ENCODE results near the gene MIB2. TPM values are rescaled to one million over a fixed set of nuclear protein-coding genes. Genes with fewer than 3 reads are reported as not detected.

The MIB2 gene
- total RNA-seq, 4 donors from 2014 or later, result 50.5 to 108 (median 98.6) TPM

DNA sequence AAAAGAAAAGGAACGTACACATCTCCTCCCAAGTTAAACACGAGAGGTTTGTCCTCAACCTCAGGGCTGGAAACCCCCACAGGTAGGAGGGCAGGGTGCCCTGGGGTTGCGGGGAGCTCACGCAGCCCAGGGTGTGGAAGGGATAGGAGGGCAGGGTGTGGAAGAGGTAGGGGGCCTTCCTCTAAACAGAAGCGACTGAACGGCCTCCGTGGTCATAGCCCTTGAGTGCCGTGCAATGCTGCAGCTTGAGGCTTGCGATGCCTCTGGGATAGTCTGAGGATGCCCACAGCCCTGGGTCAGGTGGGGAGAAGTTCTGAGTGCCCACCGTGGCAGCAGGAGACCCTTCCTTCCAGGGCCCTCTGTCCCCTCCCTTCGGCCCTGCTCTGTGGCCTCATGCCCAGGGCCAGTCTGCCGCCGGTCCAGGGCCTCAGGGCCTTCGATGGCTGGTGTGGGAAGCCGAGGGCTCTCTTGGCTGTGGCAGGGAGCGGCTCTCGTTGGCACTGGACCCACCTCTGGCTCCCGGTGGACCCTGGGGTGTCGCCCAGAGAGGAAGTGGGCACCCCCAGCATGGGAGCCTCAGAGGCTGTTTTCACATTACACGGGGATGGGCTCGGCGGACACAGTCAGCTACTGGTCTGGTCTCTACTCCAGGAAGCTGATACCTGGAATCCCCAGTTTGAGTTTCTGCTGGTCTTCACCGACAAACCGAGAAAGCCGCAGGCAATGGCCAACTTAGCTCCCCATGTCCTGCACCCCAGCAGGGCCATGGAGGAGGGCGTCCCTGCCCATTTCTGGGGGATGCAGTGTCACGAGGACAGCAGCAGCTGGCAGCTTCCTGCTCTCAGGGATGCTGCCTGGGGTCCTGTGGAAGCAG lies 49.9 kb downstream of the MIB2 start:
- Histone ChIP-seq H3K4me1 (peaks cover 0 to 6% (median 0%) of the 10 kb centered on the region in 4 donors), H3K4me3 (no peak overlapping the region), H3K36me3 (peaks cover 5 to 58% (median 20%) of the 10 kb centered on the region in 3 donors), H3K27me3 (no peaks in the 10 kb centered on the region), H3K9me3 (no peaks in the 10 kb centered on the region), H3K27ac (no peak overlapping the region)
- DNase-seq (ENCODE audit: low spot score in 2 of 2), result no peak
- TF ChIP-seq POLR2A (IDR thresholded peaks at IDR 0.05), result no peak
- no peak for TF ChIP-seq EP300 (IDR thresholded peaks at IDR 0.05)
- TF ChIP-seq, protein P1, sequence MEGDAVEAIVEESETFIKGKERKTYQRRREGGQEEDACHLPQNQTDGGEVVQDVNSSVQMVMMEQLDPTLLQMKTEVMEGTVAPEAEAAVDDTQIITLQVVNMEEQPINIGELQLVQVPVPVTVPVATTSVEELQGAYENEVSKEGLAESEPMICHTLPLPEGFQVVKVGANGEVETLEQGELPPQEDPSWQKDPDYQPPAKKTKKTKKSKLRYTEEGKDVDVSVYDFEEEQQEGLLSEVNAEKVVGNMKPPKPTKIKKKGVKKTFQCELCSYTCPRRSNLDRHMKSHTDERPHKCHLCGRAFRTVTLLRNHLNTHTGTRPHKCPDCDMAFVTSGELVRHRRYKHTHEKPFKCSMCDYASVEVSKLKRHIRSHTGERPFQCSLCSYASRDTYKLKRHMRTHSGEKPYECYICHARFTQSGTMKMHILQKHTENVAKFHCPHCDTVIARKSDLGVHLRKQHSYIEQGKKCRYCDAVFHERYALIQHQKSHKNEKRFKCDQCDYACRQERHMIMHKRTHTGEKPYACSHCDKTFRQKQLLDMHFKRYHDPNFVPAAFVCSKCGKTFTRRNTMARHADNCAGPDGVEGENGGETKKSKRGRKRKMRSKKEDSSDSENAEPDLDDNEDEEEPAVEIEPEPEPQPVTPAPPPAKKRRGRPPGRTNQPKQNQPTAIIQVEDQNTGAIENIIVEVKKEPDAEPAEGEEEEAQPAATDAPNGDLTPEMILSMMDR (IDR thresholded peaks at IDR 0.05), result no peak
- WGBS, 2 donors, result 89 to 91% methylated on average over 13 to 14 of the region's 27 CpGs

DNA sequence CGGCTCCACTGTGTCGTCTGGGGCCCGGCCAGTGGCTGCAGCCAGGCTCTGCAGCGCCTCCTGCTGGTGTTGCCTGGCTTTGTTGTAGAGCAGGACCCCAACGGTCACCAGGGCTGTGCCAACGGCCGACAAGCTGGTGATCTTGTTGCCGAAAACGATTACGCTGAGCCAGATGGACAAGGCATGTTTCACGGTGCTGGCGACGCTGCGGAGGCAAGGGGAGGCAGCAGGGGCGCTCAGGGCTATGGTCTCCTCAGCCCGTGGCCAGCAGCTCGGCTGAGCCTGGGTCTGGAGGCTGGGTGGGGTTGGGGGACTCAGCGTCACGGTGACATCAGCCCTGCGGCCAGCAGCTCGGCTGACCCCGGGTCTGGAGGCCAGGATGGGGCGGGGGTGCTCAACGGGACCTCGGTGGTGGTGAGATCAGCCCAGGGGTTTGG lies 50.5 kb downstream of the MIB2 start:
- TF ChIP-seq, protein P1 (IDR thresholded peaks at IDR 0.05), result peak in 1 of 5 experiments; percentile 22
- no peak for TF ChIP-seq EP300 (IDR thresholded peaks at IDR 0.05)
- WGBS, 2 donors, result 83 to 87% methylated on average over 19 to 25 of the region's 25 CpGs
- Histone ChIP-seq H3K36me3 (peaks cover 5 to 64% (median 20%) of the 10 kb centered on the region in 3 donors), H3K27me3 (no peaks in the 10 kb centered on the region), H3K9me3 (no peaks in the 10 kb centered on the region), H3K4me1 (peaks cover 0 to 6% (median 0%) of the 10 kb centered on the region in 4 donors), H3K27ac (no peak overlapping the region), H3K4me3 (no peak overlapping the region)
- DNase-seq (ENCODE audit: low spot score in 2 of 2), result no peak

DNA sequence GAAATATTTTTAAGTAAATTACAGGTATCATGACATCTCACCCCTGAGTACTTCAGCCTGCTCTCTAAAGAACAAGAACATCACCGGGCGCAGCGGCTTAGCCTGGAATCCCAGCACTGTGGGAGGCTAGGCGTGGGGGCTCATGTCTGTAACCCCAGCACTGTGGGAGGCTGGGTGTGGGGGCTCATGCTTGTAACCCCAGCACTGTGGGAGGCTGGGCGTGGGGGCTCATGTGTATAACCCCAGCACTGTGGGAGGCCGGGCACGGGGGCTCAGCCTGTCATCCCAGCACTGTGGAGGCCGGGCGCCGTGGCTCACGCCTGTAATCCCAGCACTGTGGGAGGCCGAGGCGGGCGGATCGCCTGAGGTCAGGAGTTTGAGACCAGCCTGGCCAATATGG lies 51.2 kb downstream of the MIB2 start:
- TF ChIP-seq POLR2A (IDR thresholded peaks at IDR 0.05) (no peak), EP300 (IDR thresholded peaks at IDR 0.05) (no peak)
- TF ChIP-seq, protein P1 (IDR thresholded peaks at IDR 0.05), result no peak
- H3K36me3 ChIP-seq, result peaks cover 5 to 71% (median 20%) of the 10 kb centered on the region in 3 donors
- DNase-seq (ENCODE audit: low spot score in 2 of 2), result no peak

DNA sequence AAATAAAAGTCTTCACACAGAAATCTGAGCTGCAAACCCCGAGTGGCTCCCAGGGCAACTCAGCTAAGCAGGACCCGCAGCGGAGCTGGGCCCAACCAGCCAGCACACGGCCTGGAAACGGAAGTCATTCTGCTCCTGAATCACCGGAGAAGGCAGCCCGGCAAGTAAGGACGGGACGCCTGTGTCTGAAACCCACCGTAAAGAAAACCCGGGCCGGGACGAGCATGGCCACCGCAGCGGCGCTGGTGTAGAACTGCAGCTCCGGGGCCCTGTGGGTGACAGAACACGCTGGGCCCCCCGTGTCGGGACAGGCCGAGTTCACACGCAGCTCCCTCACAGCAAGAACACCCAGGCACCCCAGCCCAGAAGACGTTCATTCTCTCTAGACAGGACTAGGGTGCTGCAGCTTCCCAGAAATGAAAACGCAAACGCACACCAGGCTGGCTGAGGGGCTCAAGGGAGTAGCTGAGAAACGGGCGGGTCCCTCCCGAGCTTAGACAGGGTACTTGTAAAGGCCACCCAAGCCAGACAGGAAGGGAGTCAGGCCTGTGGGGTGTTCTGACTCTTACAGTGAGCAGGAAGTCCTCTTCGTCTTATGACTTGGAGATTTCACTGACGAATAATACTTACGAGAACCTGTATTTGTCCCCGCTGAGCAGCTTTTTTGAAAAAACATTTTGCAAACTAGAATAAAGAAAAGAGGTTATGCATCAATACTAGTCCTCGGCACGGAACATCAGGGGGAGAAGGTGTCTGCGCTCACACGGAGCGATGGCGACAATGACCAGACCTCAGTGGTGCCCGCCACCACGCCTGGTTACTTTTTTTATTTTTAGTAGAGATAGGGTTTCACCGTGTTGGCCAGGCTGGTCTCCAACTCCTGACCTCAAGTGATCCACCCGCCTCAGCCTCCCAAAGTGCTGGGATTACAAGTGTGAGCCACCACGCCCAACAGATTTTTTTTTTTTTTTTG lies 54.5 kb downstream of the MIB2 start:
- Histone ChIP-seq H3K27ac (no peak overlapping the region), H3K36me3 (peaks cover 5 to 80% (median 20%) of the 10 kb centered on the region in 3 donors), H3K27me3 (no peaks in the 10 kb centered on the region), H3K4me1 (no peaks in the 10 kb centered on the region), H3K9me3 (no peaks in the 10 kb centered on the region), H3K4me3 (no peak overlapping the region)
- TF ChIP-seq EP300 (IDR thresholded peaks at IDR 0.05) (no peak), POLR2A (IDR thresholded peaks at IDR 0.05) (no peak)
- TF ChIP-seq, protein P1 (IDR thresholded peaks at IDR 0.05), result no peak
- no peak for DNase-seq (ENCODE audit: low spot score in 2 of 2)
- WGBS, 2 donors, result 88 to 91% methylated on average over 43 of the region's 43 CpGs

More for the DNA sequence above, 51.2 kb downstream of the MIB2 start:
- 92 to 94% methylated on average over 15 of the region's 15 CpGs for WGBS, 2 donors
- Histone ChIP-seq H3K27me3 (no peaks in the 10 kb centered on the region), H3K4me1 (peaks cover 0 to 6% (median 0%) of the 10 kb centered on the region in 4 donors), H3K9me3 (no peaks in the 10 kb centered on the region), H3K4me3 (no peak overlapping the region), H3K27ac (no peak overlapping the region)

All from tibial nerve (tissue), 4 donors.